RCC 7860 (cell line): Measurements from ENCODE around the gene RDM1.

Experiments
- DNase-seq: peaks from one replicate; pipeline ENCODE4 v3.0.0-alpha.2; 2015; ENCODE audit warnings: low spot score
- FAIRE-seq: peaks from 2 replicates; lab custom pipeline; 2012; peaks lifted over from hg19 to GRCh38; lab: Jason Lieb, UNC

The RDM1 gene

DNA sequence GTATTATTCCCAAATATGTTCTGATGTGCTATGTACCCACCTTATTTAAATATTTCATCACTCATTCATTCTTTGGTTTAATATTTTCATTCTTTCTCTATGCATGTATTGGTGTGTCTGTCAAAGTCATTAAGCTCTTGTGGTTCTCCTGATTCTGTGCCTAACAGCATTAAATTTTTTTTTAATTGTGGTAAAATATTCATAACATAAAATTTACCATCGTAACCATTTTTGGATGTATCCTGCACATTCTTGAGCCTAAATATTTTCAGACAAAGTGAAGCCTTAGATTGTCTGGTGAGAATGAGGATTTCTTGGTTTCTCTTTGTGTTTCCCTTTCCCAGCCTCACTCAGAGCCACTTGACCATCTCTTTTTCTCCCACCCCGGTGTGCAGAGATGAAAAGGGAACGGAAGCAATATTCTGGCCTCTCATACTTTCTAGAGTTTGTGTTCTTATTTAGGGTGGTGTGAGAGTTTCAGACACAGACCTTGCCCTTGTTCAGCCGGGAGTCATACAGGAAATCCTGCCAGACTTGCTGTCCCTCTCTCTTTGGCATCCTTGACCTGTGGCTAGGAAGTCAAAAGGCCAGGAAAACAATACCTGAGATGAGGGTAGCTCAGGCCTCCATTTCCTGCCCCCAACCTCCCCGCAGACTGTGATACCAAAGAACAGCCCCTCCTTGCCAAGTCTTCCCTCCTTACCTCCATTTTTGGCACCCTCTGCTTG, 55.3 kb downstream of the RDM1 start:
- FAIRE-seq (no peak), DNase-seq (no peak)

DNA sequence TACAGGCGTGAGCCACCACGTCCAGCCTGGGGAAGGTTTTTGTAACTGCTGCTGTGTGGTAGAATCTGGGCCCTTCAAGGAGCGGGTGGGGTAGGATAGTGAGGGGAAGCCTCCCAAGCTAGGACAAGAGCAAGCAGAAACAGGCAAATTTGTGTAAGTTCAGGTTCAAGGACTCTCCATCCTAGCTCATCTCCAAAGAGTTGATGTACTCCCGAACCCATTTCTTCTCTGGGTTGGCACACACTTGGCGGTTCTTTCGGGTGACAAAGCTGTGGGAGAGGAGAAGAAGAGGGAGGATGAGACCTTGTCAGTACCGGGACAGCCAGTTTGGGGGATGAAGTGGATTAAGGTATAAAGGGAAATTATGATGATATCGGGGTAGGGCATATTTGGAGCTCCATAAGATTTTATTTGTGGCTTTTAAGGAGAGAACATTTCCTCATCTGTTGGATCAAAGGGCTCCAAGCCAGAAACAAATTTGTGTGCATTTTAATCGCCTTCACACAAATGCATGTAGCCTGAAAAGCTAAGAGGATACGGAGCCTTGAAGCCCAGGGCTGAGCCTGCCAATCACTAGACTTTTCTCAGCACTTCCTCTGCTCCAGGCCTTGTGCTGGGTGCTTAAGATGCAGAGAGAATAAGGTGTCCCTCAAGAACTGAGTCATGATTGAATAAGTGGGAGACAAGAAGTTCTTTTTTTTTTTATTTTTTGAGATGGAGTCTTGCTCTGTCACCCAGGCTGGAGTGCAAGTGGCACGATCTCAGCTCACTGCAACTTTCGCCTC, 58.2 kb downstream of the RDM1 start:
- DNase-seq (no peak), FAIRE-seq (no peak)

DNA sequence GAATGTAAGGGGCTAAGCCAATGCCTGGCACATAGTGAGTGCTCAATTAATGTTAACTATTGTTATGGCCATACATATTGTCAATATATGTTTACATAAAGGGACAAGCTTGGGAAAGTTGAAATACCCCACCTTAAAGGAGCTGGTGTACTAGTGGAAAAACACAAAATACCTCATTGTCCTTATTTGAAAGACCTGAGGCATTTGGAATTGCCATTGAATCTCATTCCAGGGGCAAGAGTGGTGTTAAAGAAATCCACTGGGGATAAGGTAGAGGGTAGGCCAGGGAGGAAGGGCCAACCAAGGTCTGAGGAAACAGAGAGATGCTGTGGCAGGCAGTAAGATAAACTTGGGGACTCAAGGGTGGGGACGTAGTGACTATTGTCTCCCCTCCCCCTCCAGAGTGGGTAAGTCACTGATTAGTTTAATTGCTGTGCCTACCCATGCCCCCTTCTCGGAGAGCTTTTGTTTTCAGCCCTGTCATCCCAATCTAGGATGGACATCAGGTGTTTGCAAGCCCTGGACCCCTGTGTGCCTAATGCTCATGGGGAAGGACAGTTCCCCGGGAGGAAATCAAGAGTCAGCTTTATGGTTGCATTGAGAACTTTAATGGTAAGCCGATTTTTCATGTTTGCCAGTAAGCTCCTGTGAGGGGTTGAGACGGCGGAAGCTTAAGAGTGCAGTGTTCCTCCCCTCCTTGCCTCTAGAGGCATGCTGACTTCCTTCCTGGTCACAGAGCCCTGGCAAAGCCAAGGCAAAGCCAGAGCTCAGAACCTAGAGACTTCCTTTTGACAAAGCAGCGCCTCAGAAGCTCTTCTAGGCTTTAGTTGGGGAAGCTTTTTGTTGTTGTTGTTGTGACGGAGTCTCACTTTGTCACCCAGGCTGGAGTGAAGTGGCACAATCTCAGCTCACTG, 59.4 kb downstream of the RDM1 start:
- FAIRE-seq = no peak
- DNase-seq = no peak

DNA sequence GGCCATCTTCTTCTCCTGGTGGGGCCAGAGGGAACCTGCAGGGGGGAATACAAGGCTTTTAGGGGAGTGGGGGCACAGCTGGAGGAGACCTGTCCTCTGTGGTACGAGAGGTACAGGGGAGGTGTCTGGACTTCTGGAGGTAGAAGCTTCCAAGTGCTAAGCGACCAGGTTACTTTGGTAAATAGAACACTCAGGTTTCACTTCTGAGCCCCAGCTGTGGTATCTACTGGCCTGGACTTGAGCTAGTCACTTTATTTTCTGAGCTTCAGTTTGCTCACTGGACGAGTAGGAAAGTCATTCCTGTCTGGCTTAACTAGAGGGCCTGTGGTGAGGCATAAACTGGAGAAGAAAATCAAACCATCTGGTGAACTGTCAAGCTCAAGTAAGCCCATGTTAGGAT, 61.8 kb downstream of the RDM1 start, which contains the start of gene HEATR9:
Gene HEATR9, minus strand, starts transcription at position 155 of the 400 bp plus-strand sequence. Its CDS starts 149 bp downstream, at position 6.
- FAIRE-seq (no peak), DNase-seq (no peak)
